ENCODE measurements around the gene PDLIM1.

The PDLIM1 gene

DNA sequence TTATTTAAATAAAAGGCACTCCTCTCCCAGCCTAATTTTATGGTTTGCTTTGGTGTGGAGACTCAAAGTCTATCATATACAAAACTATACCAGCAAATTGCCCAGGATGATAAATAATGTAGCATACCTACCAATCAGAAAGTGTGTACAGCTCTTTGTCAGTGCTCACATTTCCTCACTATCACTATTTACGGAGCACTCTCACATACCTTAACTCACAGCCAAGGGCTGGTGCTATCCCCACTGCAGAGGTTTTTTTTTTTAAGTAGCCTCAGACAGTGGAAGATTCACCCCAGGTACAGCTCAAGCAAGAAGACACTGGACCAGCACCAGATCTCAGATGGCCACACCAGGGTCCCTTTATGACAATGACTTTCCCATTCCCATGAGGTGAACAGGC, 2.5 kb downstream of the PDLIM1 start:
- Histone ChIP-seq H2AFZ (ENCODE audit: low read length) (no peak overlapping the region), H3K9ac (ENCODE audit: low read length) (no peak overlapping the region), H3K9me3 (ENCODE audit: low read length) (no peaks in the 10 kb centered on the region), H3K27me3 (ENCODE audit: insufficient read depth, low read length) (no peaks in the 10 kb centered on the region), H3K4me1 (ENCODE audit: insufficient read depth, low read length, severe bottlenecking) (peaks cover 42% of the 10 kb centered on the region), H4K20me1 (ENCODE audit: insufficient read depth, low read length) (no peaks in the 10 kb centered on the region), H3K79me2 (ENCODE audit: insufficient read depth, low read length) (no peaks in the 10 kb centered on the region; the same call in 1 of the 2 replicates), H3K9me2 (ENCODE audit: low read depth, low read length) (no peaks in the 10 kb centered on the region), H3K4me2 (ENCODE audit: low read length) (peak overlapping the region; percentile 34; the same call in 1 of the 2 replicates), H3K27ac (ENCODE audit: low read depth, low read length, poor library complexity, severe bottlenecking) (no peak overlapping the region), H3F3A (ENCODE audit: insufficient read depth, low read length) (no peaks in the 10 kb centered on the region), H3K4me3 (ENCODE audit: low read depth, low read length, poor library complexity, severe bottlenecking) (no peak overlapping the region), H3K36me3 (ENCODE audit: insufficient read depth, low read length) (no peaks in the 10 kb centered on the region)
- no peak for TF ChIP-seq EZH2 (IDR thresholded peaks at IDR 0.05; ENCODE audit: borderline replicate concordance, low read length)
- TF ChIP-seq, protein P1, sequence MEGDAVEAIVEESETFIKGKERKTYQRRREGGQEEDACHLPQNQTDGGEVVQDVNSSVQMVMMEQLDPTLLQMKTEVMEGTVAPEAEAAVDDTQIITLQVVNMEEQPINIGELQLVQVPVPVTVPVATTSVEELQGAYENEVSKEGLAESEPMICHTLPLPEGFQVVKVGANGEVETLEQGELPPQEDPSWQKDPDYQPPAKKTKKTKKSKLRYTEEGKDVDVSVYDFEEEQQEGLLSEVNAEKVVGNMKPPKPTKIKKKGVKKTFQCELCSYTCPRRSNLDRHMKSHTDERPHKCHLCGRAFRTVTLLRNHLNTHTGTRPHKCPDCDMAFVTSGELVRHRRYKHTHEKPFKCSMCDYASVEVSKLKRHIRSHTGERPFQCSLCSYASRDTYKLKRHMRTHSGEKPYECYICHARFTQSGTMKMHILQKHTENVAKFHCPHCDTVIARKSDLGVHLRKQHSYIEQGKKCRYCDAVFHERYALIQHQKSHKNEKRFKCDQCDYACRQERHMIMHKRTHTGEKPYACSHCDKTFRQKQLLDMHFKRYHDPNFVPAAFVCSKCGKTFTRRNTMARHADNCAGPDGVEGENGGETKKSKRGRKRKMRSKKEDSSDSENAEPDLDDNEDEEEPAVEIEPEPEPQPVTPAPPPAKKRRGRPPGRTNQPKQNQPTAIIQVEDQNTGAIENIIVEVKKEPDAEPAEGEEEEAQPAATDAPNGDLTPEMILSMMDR (IDR thresholded peaks at IDR 0.05; ENCODE audit: low read length) = no peak

DNA sequence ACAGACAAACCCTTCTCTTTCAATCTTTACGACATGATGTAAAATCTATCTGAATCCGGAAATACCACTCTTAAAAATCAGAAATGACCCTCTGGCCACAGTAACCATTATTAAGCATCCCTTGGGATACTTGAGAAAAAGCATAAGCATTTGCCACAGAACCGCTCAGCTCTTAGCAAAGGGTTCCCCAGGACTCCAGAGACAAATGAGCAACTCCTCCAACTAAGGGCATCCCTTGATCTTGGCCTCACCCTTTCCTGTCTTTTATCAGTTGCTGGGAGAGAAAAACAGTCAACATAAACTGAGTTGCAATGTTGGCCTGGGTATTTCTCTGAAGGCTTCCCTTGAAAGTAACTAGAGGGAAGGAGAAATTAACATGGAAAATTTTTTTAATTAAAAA, 3.5 kb downstream of the PDLIM1 start:
- Histone ChIP-seq H2AFZ (ENCODE audit: low read length) (no peak overlapping the region), H3K4me3 (ENCODE audit: low read depth, low read length, poor library complexity, severe bottlenecking) (no peak overlapping the region), H3K36me3 (ENCODE audit: insufficient read depth, low read length) (no peaks in the 10 kb centered on the region), H3K9me2 (ENCODE audit: low read depth, low read length) (no peaks in the 10 kb centered on the region), H3K4me1 (ENCODE audit: insufficient read depth, low read length, severe bottlenecking) (peaks cover 33% of the 10 kb centered on the region), H3K79me2 (ENCODE audit: insufficient read depth, low read length) (no peaks in the 10 kb centered on the region; the same call in 1 of the 2 replicates), H3K9me3 (ENCODE audit: low read length) (no peaks in the 10 kb centered on the region), H3K27ac (ENCODE audit: low read depth, low read length, poor library complexity, severe bottlenecking) (no peak overlapping the region), H3K9ac (ENCODE audit: low read length) (no peak overlapping the region), H4K20me1 (ENCODE audit: insufficient read depth, low read length) (no peaks in the 10 kb centered on the region), H3K4me2 (ENCODE audit: low read length) (no peak overlapping the region), H3F3A (ENCODE audit: insufficient read depth, low read length) (no peaks in the 10 kb centered on the region), H3K27me3 (ENCODE audit: insufficient read depth, low read length) (no peaks in the 10 kb centered on the region)
- TF ChIP-seq EZH2 (IDR thresholded peaks at IDR 0.05; ENCODE audit: borderline replicate concordance, low read length) = no peak
- TF ChIP-seq, protein P1 (IDR thresholded peaks at IDR 0.05; ENCODE audit: low read length) = no peak

DNA sequence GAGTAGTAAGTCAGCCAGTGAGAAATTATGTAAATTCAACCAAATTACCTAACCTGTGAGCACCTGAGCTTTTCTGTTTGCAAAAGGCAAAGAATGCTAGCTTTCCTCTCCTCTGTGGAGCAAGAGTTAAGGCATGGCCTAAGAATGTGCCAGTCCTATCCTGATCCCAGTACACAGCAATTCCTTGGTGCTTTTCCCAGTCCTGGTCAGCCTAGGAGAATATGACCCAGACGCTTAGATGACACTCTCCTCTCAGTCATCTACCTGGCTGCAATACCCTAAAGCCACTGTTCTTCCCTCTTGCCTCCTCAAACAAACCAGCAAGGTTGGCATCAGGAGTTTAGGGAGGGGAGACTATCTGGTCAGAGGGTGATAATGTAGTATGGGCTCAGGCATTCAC, 4.1 kb downstream of the PDLIM1 start:
- Histone ChIP-seq H3K27me3 (ENCODE audit: insufficient read depth, low read length) (no peaks in the 10 kb centered on the region), H4K20me1 (ENCODE audit: insufficient read depth, low read length) (no peaks in the 10 kb centered on the region), H3K9ac (ENCODE audit: low read length) (no peak overlapping the region), H3F3A (ENCODE audit: insufficient read depth, low read length) (no peaks in the 10 kb centered on the region), H3K4me1 (ENCODE audit: insufficient read depth, low read length, severe bottlenecking) (peaks cover 29% of the 10 kb centered on the region), H3K79me2 (ENCODE audit: insufficient read depth, low read length) (no peaks in the 10 kb centered on the region; the same call in 1 of the 2 replicates), H3K36me3 (ENCODE audit: insufficient read depth, low read length) (no peaks in the 10 kb centered on the region), H3K9me3 (ENCODE audit: low read length) (no peaks in the 10 kb centered on the region), H3K4me3 (ENCODE audit: low read depth, low read length, poor library complexity, severe bottlenecking) (no peak overlapping the region), H3K27ac (ENCODE audit: low read depth, low read length, poor library complexity, severe bottlenecking) (no peak overlapping the region), H3K9me2 (ENCODE audit: low read depth, low read length) (no peaks in the 10 kb centered on the region), H2AFZ (ENCODE audit: low read length) (no peak overlapping the region), H3K4me2 (ENCODE audit: low read length) (no peak overlapping the region)
- TF ChIP-seq EZH2 (IDR thresholded peaks at IDR 0.05; ENCODE audit: borderline replicate concordance, low read length) = no peak
- TF ChIP-seq, protein P1 (IDR thresholded peaks at IDR 0.05; ENCODE audit: low read length) = no peak
